WTC11 (cell line): Measurements from ENCODE around the gene SDHAF4. TPM values are rescaled to one million over a fixed set of nuclear protein-coding genes. Genes with fewer than 3 reads are reported as not detected.

Experiments
- ATAC-seq: fragments of 200-7000 bp; cut with Tn5 transposase; 2 replicates; pipeline ENCODE4 v1.10.0; 2021; ENCODE audit warnings: mild to moderate bottlenecking, moderate library complexity
- CTCF ChIA-PET: fragments of 300-600 bp; sonication (Branson Sonifier 250); formaldehyde crosslinking; loops from one replicate; lab custom pipeline; 2021; ENCODE audit warnings: antibody characterized with exemption; lab: Charles Lee
- POLR2A ChIA-PET: fragments of 350-600 bp; sonication (Branson Sonifier 250); formaldehyde crosslinking; loops from one replicate; lab custom pipeline; 2021; ENCODE audit warnings: antibody characterized with exemption; lab: Charles Lee
- DNase-seq: peaks from one replicate; pipeline ENCODE4 v3.0.0; 2021; ENCODE audit warnings: low spot score
- H3K27ac Mint-ChIP-seq: 2 replicates; pipeline ENCODE4 v1.8.0; 2021; ENCODE audit warnings: mixed read lengths
- H3K27me3 Mint-ChIP-seq: 2 replicates; pipeline ENCODE4 v1.8.0; 2021; ENCODE audit warnings: low read depth, mild to moderate bottlenecking, moderate library complexity, mixed read lengths
- H3K36me3 Mint-ChIP-seq: 2 replicates; pipeline ENCODE4 v1.8.0; 2021; ENCODE audit warnings: mixed read lengths
- H3K4me1 Mint-ChIP-seq: 2 replicates; pipeline ENCODE4 v1.8.0; 2022; ENCODE audit warnings: mixed read lengths
- H3K4me3 Mint-ChIP-seq: 2 replicates; pipeline ENCODE4 v1.8.0; 2021; ENCODE audit warnings: mild to moderate bottlenecking, moderate library complexity, mixed read lengths
- H3K9me3 Mint-ChIP-seq: 2 replicates; pipeline ENCODE4 v1.8.0; 2021; ENCODE audit warnings: mixed read lengths
- AR ChIP-seq: fragments of 250-450 bp; sonication (Bioruptor Pico); IDR thresholded peaks from 2 replicates; pipeline ENCODE4 v1.9.0; 2021; ENCODE audit warnings: mild to moderate bottlenecking
- ATF1 ChIP-seq: sonication (generic); formaldehyde crosslinking; IDR thresholded peaks from 2 replicates; pipeline ENCODE4 v1.8.1; 2023; ENCODE audit warnings: mild to moderate bottlenecking, moderate library complexity, missing genetic modification reagents
- ATF2 ChIP-seq: sonication (generic); formaldehyde crosslinking; IDR thresholded peaks from 2 replicates; pipeline ENCODE4 v1.8.1; 2022; ENCODE audit warnings: low read depth, missing genetic modification reagents, borderline replicate concordance
- E2F1 ChIP-seq: sonication (generic); formaldehyde crosslinking; IDR thresholded peaks from 2 replicates; pipeline ENCODE4 v1.8.0; 2022; ENCODE audit warnings: mild to moderate bottlenecking, missing genetic modification reagents
- ETV6 ChIP-seq: sonication (generic); formaldehyde crosslinking; IDR thresholded peaks from 2 replicates; pipeline ENCODE4 v1.8.1; 2022; ENCODE audit warnings: mild to moderate bottlenecking, missing genetic modification reagents
- GTF2I ChIP-seq: fragments of 250-450 bp; sonication (Bioruptor Pico); conservative IDR thresholded peaks from 2 replicates; pipeline ENCODE4 v1.4.0; 2021; ENCODE audit warnings: mild to moderate bottlenecking
- HMGA2 ChIP-seq: fragments of 250-450 bp; sonication (Bioruptor Pico); IDR thresholded peaks from 2 replicates; pipeline ENCODE4 v1.4.0; 2021; ENCODE audit warnings: mild to moderate bottlenecking, moderate library complexity
- KAT7 ChIP-seq: sonication (generic); formaldehyde crosslinking; IDR thresholded peaks from 2 replicates; pipeline ENCODE4 v1.8.1; 2023; ENCODE audit warnings: missing genetic modification reagents, mild to moderate bottlenecking, borderline replicate concordance
- NFYB ChIP-seq: sonication (generic); formaldehyde crosslinking; conservative IDR thresholded peaks from 2 replicates; pipeline ENCODE4 v1.8.0; 2022; ENCODE audit warnings: low read depth, missing genetic modification reagents
- NR1H2 ChIP-seq: sonication (generic); formaldehyde crosslinking; IDR thresholded peaks from 2 replicates; pipeline ENCODE4 v1.9.0; 2021; ENCODE audit warnings: mild to moderate bottlenecking, moderate library complexity, missing genetic modification reagents
- NR3C1 ChIP-seq: sonication (generic); formaldehyde crosslinking; conservative IDR thresholded peaks from 2 replicates; pipeline ENCODE4 v1.8.1; 2023; ENCODE audit warnings: low read depth, mild to moderate bottlenecking, missing genetic modification reagents
- RELA ChIP-seq: sonication (generic); formaldehyde crosslinking; IDR thresholded peaks from 2 replicates; pipeline ENCODE4 v1.8.1; 2022; ENCODE audit warnings: missing genetic modification reagents, mild to moderate bottlenecking, borderline replicate concordance
- RORB ChIP-seq: fragments of 250-450 bp; sonication (Bioruptor Pico); IDR thresholded peaks from 2 replicates; pipeline ENCODE4 v1.9.0; 2021; ENCODE audit warnings: mild to moderate bottlenecking
- SMAD4 ChIP-seq: sonication (generic); formaldehyde crosslinking; IDR thresholded peaks from 2 replicates; pipeline ENCODE4 v1.8.0; 2022; ENCODE audit warnings: mild to moderate bottlenecking, missing genetic modification reagents
- TEAD4 ChIP-seq: sonication (generic); formaldehyde crosslinking; IDR thresholded peaks from 2 replicates; pipeline ENCODE4 v1.8.0; 2022; ENCODE audit warnings: mild to moderate bottlenecking, missing genetic modification reagents
- TP53 ChIP-seq: sonication (generic); formaldehyde crosslinking; IDR thresholded peaks from 2 replicates; pipeline ENCODE4 v1.8.1; 2023; ENCODE audit warnings: mild to moderate bottlenecking, missing genetic modification reagents
- USF2 ChIP-seq: sonication (generic); formaldehyde crosslinking; IDR thresholded peaks from 2 replicates; pipeline ENCODE4 v1.8.1; 2023; ENCODE audit warnings: mild to moderate bottlenecking, missing genetic modification reagents, moderate library complexity
- ZBTB21 ChIP-seq: sonication (generic); formaldehyde crosslinking; IDR thresholded peaks from 2 replicates; pipeline ENCODE4 v1.8.1; 2023; ENCODE audit warnings: mild to moderate bottlenecking, missing genetic modification reagents, borderline replicate concordance
- ZMAT4 ChIP-seq: fragments of 250-450 bp; sonication (Bioruptor Pico); IDR thresholded peaks from 2 replicates; pipeline ENCODE4 v1.9.0; 2021; ENCODE audit warnings: mild to moderate bottlenecking
- ZNF263 ChIP-seq: sonication (generic); formaldehyde crosslinking; IDR thresholded peaks from 2 replicates; pipeline ENCODE4 v1.8.1; 2022; ENCODE audit warnings: low read depth, mild to moderate bottlenecking, moderate library complexity, missing genetic modification reagents
- ZNF317 ChIP-seq: sonication (generic); formaldehyde crosslinking; IDR thresholded peaks from 2 replicates; pipeline ENCODE4 v1.8.1; 2023; ENCODE audit warnings: low read depth, mild to moderate bottlenecking, moderate library complexity, missing genetic modification reagents, borderline replicate concordance
- ZNF423 ChIP-seq: fragments of 250-450 bp; sonication (Bioruptor Pico); IDR thresholded peaks from 2 replicates; pipeline ENCODE4 v2.1.2; 2022; ENCODE audit warnings: mild to moderate bottlenecking, moderate library complexity
- ZNF532 ChIP-seq: fragments of 250-450 bp; sonication (Bioruptor Pico); IDR thresholded peaks from 2 replicates; pipeline ENCODE4 v1.9.0; 2021; ENCODE audit warnings: mild to moderate bottlenecking, borderline replicate concordance
- total RNA-seq: library from RNA; stranded (reverse); gene quantifications from 3 replicates; pipeline ENCODE4 v1.2.3, GENCODE V29; 2021

Gene SDHAF4
- total RNA-seq, 1 experiment from 2014 or later = 23.1 TPM

- TF ChIP-seq ZNF532 (CRISPR knock-in tag) (no peak), NR3C1 (CRISPR knock-in tag) (no peak), GTF2I (CRISPR knock-in tag) (no peak), ATF2 (CRISPR knock-in tag) (no peak), ZMAT4 (no peak), ATF1 (CRISPR knock-in tag) (no peak), RELA (CRISPR knock-in tag) (no peak), ETV6 (no peak), RORB (CRISPR knock-in tag) (no peak), ZNF263 (no peak), KAT7 (CRISPR knock-in tag) (no peak), NR1H2 (CRISPR knock-in tag) (no peak)
- TF ChIP-seq, all 79 proteins: peak for 0
These were observed 58.7 kb downstream of the SDHAF4 start (continued) for GRCh38 chr6:70625436-70625835.

- ChIA-PET POLR2A (no interaction called here), CTCF (interaction anchor here (0.6 kb wide), 1 partner anchor 9 kb away, joined by 3 read pairs; no protein-coding TSS in a partner anchor)
- no peaks in the 10 kb centered on the region for H3K4me1 Mint-ChIP-seq
- H3K4me3 Mint-ChIP-seq = no peak overlapping the region
- peak; percentile 48 for TF ChIP-seq NFYB
- no peak for TF ChIP-seq USF2 (CRISPR knock-in tag)
- ATAC-seq (no peak), DNase-seq (no peak)
- no peak overlapping the region for H3K27ac Mint-ChIP-seq
- H3K27me3 Mint-ChIP-seq = no peaks in the 10 kb centered on the region
- peaks cover 18% of the 10 kb centered on the region for H3K9me3 Mint-ChIP-seq
- no peaks in the 10 kb centered on the region for H3K36me3 Mint-ChIP-seq
These were observed 60.9 kb downstream of the SDHAF4 start for GRCh38 chr6:70627500-70628254.

- ChIA-PET POLR2A (no interaction called here), CTCF (no interaction called here)
- DNase-seq (no peak), ATAC-seq (no peak)
- TF ChIP-seq NR3C1 (CRISPR knock-in tag) = no peak
- TF ChIP-seq E2F1 (CRISPR knock-in tag) = no peak
- no peak for TF ChIP-seq ZBTB21 (CRISPR knock-in tag)
- no peak for TF ChIP-seq ZNF317 (CRISPR knock-in tag)
- no peak for TF ChIP-seq TEAD4 (CRISPR knock-in tag)
- TF ChIP-seq ZNF423 = no peak
- TF ChIP-seq TP53 (CRISPR knock-in tag) = no peak
- TF ChIP-seq ZNF263 = no peak
- TF ChIP-seq HMGA2 (CRISPR knock-in tag) = no peak
- TF ChIP-seq AR (CRISPR knock-in tag) = no peak
- TF ChIP-seq SMAD4 (CRISPR knock-in tag) = no peak
- H3K27me3 Mint-ChIP-seq = no peaks in the 10 kb centered on the region
- no peaks in the 10 kb centered on the region for H3K4me1 Mint-ChIP-seq
- H3K27ac Mint-ChIP-seq = no peak overlapping the region
- H3K9me3 Mint-ChIP-seq = peaks cover 8% of the 10 kb centered on the region
- H3K4me3 Mint-ChIP-seq = no peak overlapping the region
- H3K36me3 Mint-ChIP-seq = no peaks in the 10 kb centered on the region
These were observed 63.2 kb downstream of the SDHAF4 start for GRCh38 chr6:70629929-70630328.
